ENCODE measurements around the gene CADPS2. TPM values are rescaled to one million over a fixed set of nuclear protein-coding genes. Genes with fewer than 3 reads are reported as not detected.

CADPS2 gene
- total RNA-seq, 6 experiments from 2014 or later, result 7.6 to 14.7 (median 9.4) TPM

- H3K4me1 ChIP-seq, result no peaks in the 10 kb centered on the region
- ATAC-seq, result no peak
- TF ChIP-seq CTCF (IDR thresholded peaks at IDR 0.05), result no peak
- TF ChIP-seq POLR2A (IDR thresholded peaks at IDR 0.05), result no peak
- H3K27me3 ChIP-seq, result no peaks in the 10 kb centered on the region
- no peak for DNase-seq
- no peaks in the 10 kb centered on the region for H3K9me3 ChIP-seq
- H3K36me3 ChIP-seq, result no peaks in the 10 kb centered on the region
- WGBS (ENCODE audit: insufficient coverage, low coverage, low lambda C conversion rate, missing lambda C conversion rate), result 81% methylated on average over 2 of the region's 2 CpGs
- intact Hi-C loops (cut with DNase I), result no loop called here
- H3K4me3 ChIP-seq, result no peak overlapping the region
- H3K27ac ChIP-seq, result no peak overlapping the region
Measured at GRCh38 chr7:122676466-122676865, 209.8 kb downstream of the CADPS2 start.

- Histone ChIP-seq H3K27ac (no peak overlapping the region), H3K4me1 (no peaks in the 10 kb centered on the region), H3K4me3 (no peak overlapping the region), H3K9me3 (no peaks in the 10 kb centered on the region), H3K36me3 (no peaks in the 10 kb centered on the region), H3K27me3 (no peaks in the 10 kb centered on the region)
- TF ChIP-seq CTCF (IDR thresholded peaks at IDR 0.05), result no peak
- no peak for TF ChIP-seq POLR2A (IDR thresholded peaks at IDR 0.05)
- ATAC-seq, result no peak
- no peak for DNase-seq
- intact Hi-C loops (cut with DNase I), result no loop called here
- 86% methylated on average over 7 of the region's 7 CpGs for WGBS (ENCODE audit: insufficient coverage, low coverage, low lambda C conversion rate, missing lambda C conversion rate)
Measured at GRCh38 chr7:122675621-122676020, 210.6 kb downstream of the CADPS2 start.

- no peak overlapping the region for H3K4me3 ChIP-seq
- no peaks in the 10 kb centered on the region for H3K36me3 ChIP-seq
- H3K27ac ChIP-seq, result no peak overlapping the region
- H3K9me3 ChIP-seq, result no peaks in the 10 kb centered on the region
- TF ChIP-seq CTCF (IDR thresholded peaks at IDR 0.05), result no peak
- no peak for TF ChIP-seq POLR2A (IDR thresholded peaks at IDR 0.05)
- DNase-seq, result no peak
- 69% methylated on average over 7 of the region's 7 CpGs for WGBS (ENCODE audit: insufficient coverage, low coverage, low lambda C conversion rate, missing lambda C conversion rate)
- ATAC-seq, result no peak
- intact Hi-C loops (cut with DNase I), result no loop called here
- no peaks in the 10 kb centered on the region for H3K4me1 ChIP-seq
- H3K27me3 ChIP-seq, result no peaks in the 10 kb centered on the region
Measured at GRCh38 chr7:122675011-122675410, 211.2 kb downstream of the CADPS2 start.

- intact Hi-C loops (cut with DNase I), result no loop called here
- Histone ChIP-seq H3K4me1 (no peaks in the 10 kb centered on the region), H3K9me3 (no peaks in the 10 kb centered on the region), H3K27ac (no peak overlapping the region), H3K4me3 (no peak overlapping the region), H3K27me3 (no peaks in the 10 kb centered on the region), H3K36me3 (no peaks in the 10 kb centered on the region)
- 44% methylated on average over 4 of the region's 4 CpGs for WGBS (ENCODE audit: insufficient coverage, low coverage, low lambda C conversion rate, missing lambda C conversion rate)
- no peak for ATAC-seq
- TF ChIP-seq CTCF (IDR thresholded peaks at IDR 0.05), result no peak
- TF ChIP-seq POLR2A (IDR thresholded peaks at IDR 0.05), result no peak
- no peak for DNase-seq
Measured at GRCh38 chr7:122674502-122674901, 211.8 kb downstream of the CADPS2 start.

GRCh38 chr7:122673951-122674350, 212.3 kb downstream of the CADPS2 start:
- no peak for DNase-seq
- intact Hi-C loops (cut with DNase I), result no loop called here
- Histone ChIP-seq H3K9me3 (no peaks in the 10 kb centered on the region), H3K4me3 (no peak overlapping the region), H3K36me3 (no peaks in the 10 kb centered on the region), H3K27me3 (no peaks in the 10 kb centered on the region), H3K4me1 (no peaks in the 10 kb centered on the region), H3K27ac (no peak overlapping the region)
- TF ChIP-seq POLR2A (IDR thresholded peaks at IDR 0.05), result no peak
- TF ChIP-seq CTCF (IDR thresholded peaks at IDR 0.05), result no peak
- 95% methylated on average over 7 of the region's 21 CpGs for WGBS (ENCODE audit: insufficient coverage, low coverage, low lambda C conversion rate, missing lambda C conversion rate)
- ATAC-seq, result no peak

Measured in right lobe of liver (tissue), 6 donors.